ENCODE data around the gene ABCA2.

The ABCA2 gene

DNA sequence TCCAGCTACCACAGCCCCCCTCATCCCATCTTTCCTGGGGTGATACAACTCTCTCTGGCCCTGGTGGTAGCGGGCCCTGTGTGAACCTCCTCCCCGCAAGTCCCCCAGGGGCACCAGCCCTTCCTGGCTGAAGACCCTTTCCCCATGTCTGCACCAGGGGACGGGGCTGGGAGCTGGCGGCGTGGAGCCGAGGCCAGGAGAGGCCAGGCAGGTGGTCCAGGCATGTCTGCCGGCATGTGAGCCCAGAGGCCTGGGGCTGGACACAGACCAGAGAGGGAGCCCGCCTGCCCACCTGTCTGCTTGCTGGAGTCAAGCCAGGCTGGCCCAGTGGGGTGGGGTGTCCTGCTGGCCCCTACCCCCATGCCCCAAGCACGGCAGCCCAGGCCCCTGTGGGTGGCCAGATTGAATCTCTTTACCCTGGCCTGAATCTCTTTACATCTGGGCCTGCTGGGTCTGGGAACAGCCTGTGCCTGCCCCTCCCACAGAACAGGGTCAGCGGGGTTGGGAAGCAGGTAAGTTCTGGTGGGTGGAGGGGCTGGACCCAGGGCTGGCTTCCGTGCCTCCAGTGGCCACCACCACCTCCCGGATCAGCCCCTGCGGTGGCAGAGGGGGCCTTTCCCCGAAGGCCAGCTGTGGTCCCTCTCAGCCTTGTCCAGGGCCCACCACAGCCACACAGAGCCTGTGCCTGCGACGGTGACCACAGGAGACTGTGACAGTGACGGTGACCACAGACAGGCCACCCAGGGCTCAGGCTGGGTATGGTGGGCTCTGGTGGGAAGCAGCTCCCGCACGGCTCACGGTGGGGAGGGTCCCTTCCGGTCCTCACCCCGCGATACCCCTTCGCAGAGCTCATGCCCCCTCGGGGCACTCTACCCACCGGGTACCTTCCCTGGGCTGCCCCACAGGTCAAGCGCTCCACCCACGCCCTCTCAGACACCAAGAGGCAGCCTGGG, 68.9 kb downstream of the ABCA2 start:
- no peak for DNase-seq (ENCODE audit: low read depth)
- no peak overlapping the region for H3K4me3 ChIP-seq (ENCODE audit: control insufficient read depth, low read depth, low read length)
- TF ChIP-seq, protein P1, sequence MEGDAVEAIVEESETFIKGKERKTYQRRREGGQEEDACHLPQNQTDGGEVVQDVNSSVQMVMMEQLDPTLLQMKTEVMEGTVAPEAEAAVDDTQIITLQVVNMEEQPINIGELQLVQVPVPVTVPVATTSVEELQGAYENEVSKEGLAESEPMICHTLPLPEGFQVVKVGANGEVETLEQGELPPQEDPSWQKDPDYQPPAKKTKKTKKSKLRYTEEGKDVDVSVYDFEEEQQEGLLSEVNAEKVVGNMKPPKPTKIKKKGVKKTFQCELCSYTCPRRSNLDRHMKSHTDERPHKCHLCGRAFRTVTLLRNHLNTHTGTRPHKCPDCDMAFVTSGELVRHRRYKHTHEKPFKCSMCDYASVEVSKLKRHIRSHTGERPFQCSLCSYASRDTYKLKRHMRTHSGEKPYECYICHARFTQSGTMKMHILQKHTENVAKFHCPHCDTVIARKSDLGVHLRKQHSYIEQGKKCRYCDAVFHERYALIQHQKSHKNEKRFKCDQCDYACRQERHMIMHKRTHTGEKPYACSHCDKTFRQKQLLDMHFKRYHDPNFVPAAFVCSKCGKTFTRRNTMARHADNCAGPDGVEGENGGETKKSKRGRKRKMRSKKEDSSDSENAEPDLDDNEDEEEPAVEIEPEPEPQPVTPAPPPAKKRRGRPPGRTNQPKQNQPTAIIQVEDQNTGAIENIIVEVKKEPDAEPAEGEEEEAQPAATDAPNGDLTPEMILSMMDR (conservative IDR thresholded peaks at IDR 0.05; ENCODE audit: control insufficient read depth, insufficient read depth, low read depth, low read length) = no peak

DNA sequence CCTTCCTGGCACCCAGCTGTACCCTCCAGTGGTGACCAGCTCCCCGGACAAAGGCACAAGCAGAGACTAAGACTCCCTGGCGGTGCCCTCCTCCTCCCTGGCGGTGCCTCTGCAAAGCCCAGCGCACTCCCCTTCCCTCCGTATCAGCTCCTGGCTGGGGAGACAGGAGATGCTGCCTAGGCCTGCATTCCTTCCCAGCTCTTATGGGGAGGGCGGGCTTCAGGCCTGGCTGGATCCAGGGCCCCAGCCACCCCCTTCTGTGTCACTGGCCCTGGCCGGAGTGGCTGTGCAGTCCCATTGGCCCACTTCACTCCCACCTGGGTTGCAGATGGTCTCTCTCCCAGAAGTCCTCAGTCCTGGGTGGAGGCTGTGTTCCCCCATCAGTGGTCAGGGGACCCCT, 69.6 kb downstream of the ABCA2 start:
- H3K4me3 ChIP-seq (ENCODE audit: control insufficient read depth, low read depth, low read length) = no peak overlapping the region
- TF ChIP-seq, protein P1 (conservative IDR thresholded peaks at IDR 0.05; ENCODE audit: control insufficient read depth, insufficient read depth, low read depth, low read length) = no peak

DNA sequence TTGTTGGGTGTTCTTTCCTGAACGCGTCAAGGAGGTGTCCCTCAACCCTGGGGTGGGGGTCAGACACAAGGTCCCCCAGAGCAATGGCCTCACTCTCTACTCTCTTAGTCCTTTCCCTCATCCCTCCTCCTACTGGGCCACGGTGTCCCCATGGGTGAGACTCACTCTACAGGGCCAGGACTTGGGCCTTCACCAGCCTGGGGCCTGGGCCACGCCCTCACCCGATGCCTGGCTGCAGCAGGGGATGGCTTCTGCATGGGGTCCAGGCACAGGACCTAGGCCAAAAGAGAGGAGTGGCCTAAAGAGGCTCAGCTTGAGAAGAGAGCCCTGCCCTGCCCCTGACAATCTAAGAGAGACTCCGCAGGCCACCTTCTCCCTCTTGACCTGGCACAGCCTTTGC, 70.1 kb downstream of the ABCA2 start:
- no peak overlapping the region for H3K4me3 ChIP-seq (ENCODE audit: control insufficient read depth, low read depth, low read length)
- TF ChIP-seq, protein P1 (conservative IDR thresholded peaks at IDR 0.05; ENCODE audit: control insufficient read depth, insufficient read depth, low read depth, low read length) = no peak
- DNase-seq (ENCODE audit: low read depth) = no peak

More for the DNA sequence above, 69.6 kb downstream of the ABCA2 start:
- no peak for DNase-seq (ENCODE audit: low read depth)

DNA sequence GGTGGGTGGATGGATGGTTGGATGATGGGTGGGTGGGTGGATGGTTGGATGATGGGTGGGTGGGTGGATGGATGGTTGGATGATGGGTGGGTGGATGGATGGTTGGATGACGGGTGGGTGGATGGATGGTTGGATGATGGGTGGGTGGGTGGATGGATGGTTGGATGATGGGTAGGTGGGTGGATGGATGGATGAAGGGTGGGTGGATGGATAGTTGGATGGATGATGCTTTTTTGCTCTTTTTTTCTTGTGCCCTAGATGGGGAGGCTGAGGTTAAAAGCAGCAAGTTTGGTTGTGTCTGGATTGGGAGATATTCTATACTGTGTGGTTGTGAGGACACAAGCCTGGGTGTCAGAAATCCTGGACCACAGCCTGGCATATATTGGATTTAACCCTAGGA, 70.6 kb downstream of the ABCA2 start:
- DNase-seq (ENCODE audit: low read depth) = no peak
- H3K4me3 ChIP-seq (ENCODE audit: control insufficient read depth, low read depth, low read length) = no peak overlapping the region
- TF ChIP-seq, protein P1 (conservative IDR thresholded peaks at IDR 0.05; ENCODE audit: control insufficient read depth, insufficient read depth, low read depth, low read length) = no peak

Data from fibroblast of mammary gland (primary cell).